MCF 10A (cell line): ENCODE measurements around the gene MAT2A. TPM values are rescaled to one million over a fixed set of nuclear protein-coding genes. Genes with fewer than 3 reads are reported as not detected.
A peak's percentile ranks its signal among the peaks of the same experiment; 100 is the strongest.

Source experiments
- BruUV-seq: library from RNA; stranded (reverse); fragments of 400-500 nt; replicated peaks from 2 replicates; lab custom pipeline; 2021; lab: Mats Ljungman, UMichigan
- CTCF ChIA-PET: fragments of 300-600 bp; sonication (Branson Sonifier 250); formaldehyde crosslinking; extraction: SDS; loops from one replicate; lab custom pipeline; 2021; ENCODE audit warnings: antibody characterized with exemption, inconsistent platforms; lab: Yijun Ruan, JAX
- POLR2A ChIA-PET: fragments of 300-600, 350-650 bp; sonication (Branson Sonifier 250); formaldehyde crosslinking; extraction: SDS; loops from one replicate; lab custom pipeline; 2020; ENCODE audit warnings: antibody characterized with exemption, inconsistent platforms; lab: Yijun Ruan, JAX
- DNase-seq: peaks from one replicate; pipeline ENCODE4 v3.0.0-alpha.2; 2018; ENCODE audit not compliant: unreplicated experiment
- H3K27ac Mint-ChIP-seq: one replicate; pipeline ENCODE4 v1.8.0; 2022; ENCODE audit warnings: mild to moderate bottlenecking, low read depth, mixed read lengths; ENCODE audit not compliant: unreplicated experiment
- H3K27me3 Mint-ChIP-seq: one replicate; pipeline ENCODE4 v1.8.0; 2022; ENCODE audit warnings: mixed read lengths; ENCODE audit not compliant: insufficient read depth, unreplicated experiment
- H3K36me3 Mint-ChIP-seq: one replicate; pipeline ENCODE4 v1.8.0; 2022; ENCODE audit warnings: mild to moderate bottlenecking, moderate library complexity, mixed read lengths; ENCODE audit not compliant: insufficient read depth, unreplicated experiment
- H3K4me1 Mint-ChIP-seq: one replicate; pipeline ENCODE4 v1.8.0; 2022; ENCODE audit warnings: mixed read lengths; ENCODE audit not compliant: insufficient read depth, unreplicated experiment
- H3K4me3 Mint-ChIP-seq: one replicate; pipeline ENCODE4 v1.8.0; 2022; ENCODE audit warnings: mild to moderate bottlenecking, moderate library complexity, mixed read lengths; ENCODE audit not compliant: unreplicated experiment
- H3K9me3 Mint-ChIP-seq: one replicate; pipeline ENCODE4 v1.8.0; 2022; ENCODE audit warnings: mixed read lengths; ENCODE audit not compliant: unreplicated experiment
- CTCF ChIP-seq: fragments of 200-600 bp; IDR thresholded peaks from one replicate; pipeline ENCODE4 v1.8.0; 2022; ENCODE audit warnings: antibody characterized with exemption, mild to moderate bottlenecking; ENCODE audit not compliant: unreplicated experiment
- intact Hi-C: fragments of 100-400 bp; cut with micrococcal nuclease; formaldehyde crosslinking; loops from 2 replicates; pipeline ENCODE4 v1.14.1; 2022
- total RNA-seq: library from RNA; stranded (reverse); gene quantifications from 2 replicates; pipeline ENCODE4 v1.2.3, GENCODE V29; 2022

Gene MAT2A
- total RNA-seq, 1 experiment from 2014 or later = 366 TPM

- Mint-ChIP-seq H3K4me1 (peaks cover 4% of the 10 kb centered on the region), H3K27me3 (no peaks in the 10 kb centered on the region), H3K9me3 (no peaks in the 10 kb centered on the region), H3K36me3 (no peaks in the 10 kb centered on the region), H3K27ac (peak overlapping the region; percentile 96), H3K4me3 (no peak overlapping the region)
- ChIA-PET POLR2A (interaction anchor here (1.1 to 15.5 kb wide), 4 partner anchors 26 to 70 kb away, joined by 3 to 376 read pairs (median 10); partner anchors contain the start of gene MAT2A), CTCF (no interaction called here)
- BruUV-seq = no TSS peak
- intact Hi-C loops = no loop called here
- DNase-seq = no peak
- TF ChIP-seq CTCF = no peak
Observed at GRCh38 chr2:85497944-85498630, 40.9 kb upstream of the MAT2A start.

GRCh38 chr2:85501248-85501647 is 37.7 kb upstream of the MAT2A start:
- Mint-ChIP-seq H3K36me3 (no peaks in the 10 kb centered on the region), H3K4me3 (no peak overlapping the region), H3K4me1 (peaks cover 30% of the 10 kb centered on the region), H3K9me3 (no peaks in the 10 kb centered on the region), H3K27me3 (no peaks in the 10 kb centered on the region), H3K27ac (no peak overlapping the region)
- BruUV-seq = no TSS peak
- no peak for DNase-seq
- ChIA-PET CTCF (interaction anchor here (0.5 to 1.8 kb wide), 8 partner anchors 9 to 314 kb away, joined by 3 to 5 read pairs (median 3); partner anchors contain the start of genes MAT2A and SH2D6), POLR2A (interaction anchor here (1.1 to 15.5 kb wide), 3 partner anchors 37 to 81 kb away, joined by 4 to 376 read pairs (median 5); partner anchors contain the start of gene MAT2A)
- no peak for TF ChIP-seq CTCF
- intact Hi-C loops = no loop called here

- ChIA-PET POLR2A (interaction anchor here (0.6 to 15.5 kb wide), 8 partner anchors 28 to 533 kb away, joined by 3 to 376 read pairs (median 12); partner anchors contain the start of genes MAT2A and TGOLN2), CTCF (interaction anchor here (1.6 kb wide), 1 partner anchor 33 kb away, joined by 4 read pairs; no protein-coding TSS in a partner anchor)
- Mint-ChIP-seq H3K4me1 (peaks cover 30% of the 10 kb centered on the region), H3K9me3 (no peaks in the 10 kb centered on the region), H3K4me3 (no peak overlapping the region), H3K27me3 (no peaks in the 10 kb centered on the region), H3K27ac (peak overlapping the region; percentile 55), H3K36me3 (no peaks in the 10 kb centered on the region)
- intact Hi-C loops = no loop called here
- TF ChIP-seq CTCF = no peak
- BruUV-seq = no TSS peak
- no peak for DNase-seq
Observed at GRCh38 chr2:85502720-85503119, 36.2 kb upstream of the MAT2A start.

- no peaks in the 10 kb centered on the region for H3K36me3 Mint-ChIP-seq
- ChIA-PET POLR2A (interaction anchor here (0.9 to 15.5 kb wide), 17 partner anchors 8 to 176 kb away, joined by 3 to 376 read pairs (median 5); partner anchors contain the start of genes ELMOD3, MAT2A, RETSAT and TGOLN2), CTCF (interaction anchor here (0.9 to 1.6 kb wide), 2 partner anchors 34 to 183 kb away, joined by 4 read pairs; no protein-coding TSS in a partner anchor)
- H3K27ac Mint-ChIP-seq = peak overlapping the region; percentile 55
- no peaks in the 10 kb centered on the region for H3K27me3 Mint-ChIP-seq
- no peak for TF ChIP-seq CTCF
- H3K9me3 Mint-ChIP-seq = no peaks in the 10 kb centered on the region
- peak; percentile 43 for DNase-seq
- H3K4me1 Mint-ChIP-seq = peaks cover 30% of the 10 kb centered on the region
- H3K4me3 Mint-ChIP-seq = no peak overlapping the region
- no TSS peak for BruUV-seq
- intact Hi-C loops = no loop called here
Observed at GRCh38 chr2:85503168-85503850, 35.7 kb upstream of the MAT2A start.
